Measurements from ENCODE around the gene LRRC26.

DNA sequence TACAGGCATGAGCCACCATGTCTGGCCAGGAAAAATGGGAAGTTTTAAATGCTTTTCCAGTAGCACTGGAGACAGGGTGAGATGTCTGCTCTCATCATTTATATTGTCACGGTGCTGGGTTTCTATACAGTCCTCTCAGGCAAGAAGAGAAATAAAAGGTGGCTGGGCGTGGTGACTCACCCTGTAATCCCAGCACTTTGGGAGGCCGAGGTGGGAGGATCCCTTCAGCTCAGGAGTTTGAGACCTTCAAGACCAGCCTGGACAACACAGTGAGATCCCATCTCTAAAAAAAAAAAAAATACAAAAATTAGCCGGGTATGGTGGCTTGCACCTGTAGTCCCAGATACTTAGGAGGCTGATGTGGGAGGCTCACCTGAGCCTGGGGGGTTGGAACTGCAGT lies 35.7 kb downstream of the LRRC26 start:
- TF ChIP-seq POLR2AphosphoS5 (IDR thresholded peaks at IDR 0.05; ENCODE audit: borderline replicate concordance, low read depth, low read length): no peak
- no peak for TF ChIP-seq EZH2 (IDR thresholded peaks at IDR 0.05)
- TF ChIP-seq FOXP2 (optimal IDR thresholded peaks at IDR 0.05; ENCODE audit: control extremely low read depth, extremely low read length, insufficient read depth): no peak

All from SK-N-MC (cell line).